Activated naive CD4-positive, alpha-beta T cell treated with Interleukin-2 at 50 U/mL for 16 hours (primary cell): ENCODE results near the gene RBM33.

Experiments used
- DNase-seq: peaks from one replicate; pipeline ENCODE4 v3.0.0-alpha.2; 2020

RBM33 gene

GRCh38 chr7:155631155-155631554 lies 13.3 kb upstream of the RBM33 start:
- no peak for DNase-seq

- no peak for DNase-seq
Measured at GRCh38 chr7:155635817-155636216, 8.6 kb upstream of the RBM33 start.

- DNase-seq: no peak
Measured at GRCh38 chr7:155637155-155637554, 7.3 kb upstream of the RBM33 start.

- no peak for DNase-seq
Measured at GRCh38 chr7:155638366-155638765, 6.1 kb upstream of the RBM33 start.

- no peak for DNase-seq
Measured at GRCh38 chr7:155639958-155640520, 4.4 kb upstream of the RBM33 start.

GRCh38 chr7:155640629-155641028 lies 3.8 kb upstream of the RBM33 start:
- no peak for DNase-seq

GRCh38 chr7:155643804-155644177 lies 670 bp upstream of the RBM33 start:
- DNase-seq: no peak

GRCh38 chr7:155644971-155645509 lies 579 bp downstream of the RBM33 start:
- peak; percentile 46 for DNase-seq

- no peak for DNase-seq
Measured at GRCh38 chr7:155645662-155646061, 1.2 kb downstream of the RBM33 start.

- DNase-seq: no peak
Measured at GRCh38 chr7:155646669-155647068, 2.2 kb downstream of the RBM33 start.

GRCh38 chr7:155647302-155647701 lies 2.8 kb downstream of the RBM33 start:
- DNase-seq: no peak

GRCh38 chr7:155647734-155648133 lies 3.3 kb downstream of the RBM33 start:
- DNase-seq: no peak

GRCh38 chr7:155648752-155649339 lies 4.4 kb downstream of the RBM33 start:
- no peak for DNase-seq

GRCh38 chr7:155649588-155649987 lies 5.1 kb downstream of the RBM33 start:
- no peak for DNase-seq

- DNase-seq: no peak
Measured at GRCh38 chr7:155652156-155653114, 8.0 kb downstream of the RBM33 start.

GRCh38 chr7:155653803-155654202 lies 9.3 kb downstream of the RBM33 start:
- no peak for DNase-seq

- DNase-seq: no peak
Measured at GRCh38 chr7:155656891-155657290, 12.4 kb downstream of the RBM33 start.

- no peak for DNase-seq
Measured at GRCh38 chr7:155660059-155660757, 15.7 kb downstream of the RBM33 start.

GRCh38 chr7:155660758-155661093 lies 16.3 kb downstream of the RBM33 start:
- no peak for DNase-seq

GRCh38 chr7:155662343-155663043 lies 18.0 kb downstream of the RBM33 start:
- no peak for DNase-seq

- DNase-seq: no peak
Measured at GRCh38 chr7:155663937-155664336, 19.5 kb downstream of the RBM33 start.
